Esophagus mucosa (tissue), 1 donor: ENCODE measurements around the gene BFSP2. TPM values are rescaled to one million over a fixed set of nuclear protein-coding genes. Genes with fewer than 3 reads are reported as not detected.

Experiments used
- ATAC-seq: fragments of 200-7000 bp; cut with Tn5 transposase; one replicate; pipeline ENCODE4 v1.9.1; 2020
- total RNA-seq: library from RNA; stranded (reverse); gene quantifications from one replicate; pipeline ENCODE4 v1.2.4, GENCODE V29; 2023
- donor health status: DM: yes; HTN: yes; CAD: no.

BFSP2 gene
- total RNA-seq, 1 donor from 2014 or later: not detected

GRCh38 chr3:133419151-133419909 is 19.5 kb downstream of the BFSP2 start:
- no peak for ATAC-seq

- peak; percentile 17 for ATAC-seq
Measured at GRCh38 chr3:133424937-133425869, 25.3 kb downstream of the BFSP2 start.

GRCh38 chr3:133425898-133426297 is 26.0 kb downstream of the BFSP2 start:
- ATAC-seq: no peak

- ATAC-seq: peak; percentile 31
Measured at GRCh38 chr3:133426721-133427120, 26.9 kb downstream of the BFSP2 start.

- ATAC-seq: no peak
Measured at GRCh38 chr3:133428552-133428951, 28.7 kb downstream of the BFSP2 start.

- no peak for ATAC-seq
Measured at GRCh38 chr3:133429063-133429462, 29.2 kb downstream of the BFSP2 start.

GRCh38 chr3:133439563-133439962 is 39.7 kb downstream of the BFSP2 start:
- ATAC-seq: no peak

- no peak for ATAC-seq
Measured at GRCh38 chr3:133440652-133441051, 40.8 kb downstream of the BFSP2 start.

- no peak for ATAC-seq
Measured at GRCh38 chr3:133441867-133442270, 42.0 kb downstream of the BFSP2 start.

GRCh38 chr3:133442518-133442917 is 42.7 kb downstream of the BFSP2 start:
- no peak for ATAC-seq

GRCh38 chr3:133443649-133444422 is 44.0 kb downstream of the BFSP2 start:
- ATAC-seq: peak; percentile 89

- ATAC-seq: no peak
Measured at GRCh38 chr3:133444423-133444774, 44.5 kb downstream of the BFSP2 start.

GRCh38 chr3:133445108-133445507 is 45.3 kb downstream of the BFSP2 start:
- ATAC-seq: no peak

- ATAC-seq: peak; percentile 30
Measured at GRCh38 chr3:133447750-133448477, 48.1 kb downstream of the BFSP2 start.

- peak; percentile 53 for ATAC-seq
Measured at GRCh38 chr3:133448478-133449122, 48.7 kb downstream of the BFSP2 start.

GRCh38 chr3:133451309-133451708 is 51.5 kb downstream of the BFSP2 start:
- ATAC-seq: no peak

GRCh38 chr3:133452641-133453319 is 52.9 kb downstream of the BFSP2 start:
- no peak for ATAC-seq

- no peak for ATAC-seq
Measured at GRCh38 chr3:133453383-133453782, 53.5 kb downstream of the BFSP2 start.

- ATAC-seq: no peak
Measured at GRCh38 chr3:133455281-133455680, 55.4 kb downstream of the BFSP2 start.

- no peak for ATAC-seq
Measured at GRCh38 chr3:133455960-133456359, 56.1 kb downstream of the BFSP2 start.

GRCh38 chr3:133457025-133457424 is 57.2 kb downstream of the BFSP2 start:
- ATAC-seq: no peak
